Jurkat, Clone E6-1 (cell line): ENCODE results near the gene TNNC1.

Experiments
- DNase-seq: peaks from one replicate; pipeline ENCODE4 v3.0.0-alpha.2; 2011; ENCODE audit warnings: low read depth, low spot score
- H3K4me3 ChIP-seq: 2 replicates; pipeline ENCODE4 v1.5.1; 2011; ENCODE audit warnings: mild to moderate bottlenecking, low read length, control low read depth, moderate library complexity

The TNNC1 gene

DNA sequence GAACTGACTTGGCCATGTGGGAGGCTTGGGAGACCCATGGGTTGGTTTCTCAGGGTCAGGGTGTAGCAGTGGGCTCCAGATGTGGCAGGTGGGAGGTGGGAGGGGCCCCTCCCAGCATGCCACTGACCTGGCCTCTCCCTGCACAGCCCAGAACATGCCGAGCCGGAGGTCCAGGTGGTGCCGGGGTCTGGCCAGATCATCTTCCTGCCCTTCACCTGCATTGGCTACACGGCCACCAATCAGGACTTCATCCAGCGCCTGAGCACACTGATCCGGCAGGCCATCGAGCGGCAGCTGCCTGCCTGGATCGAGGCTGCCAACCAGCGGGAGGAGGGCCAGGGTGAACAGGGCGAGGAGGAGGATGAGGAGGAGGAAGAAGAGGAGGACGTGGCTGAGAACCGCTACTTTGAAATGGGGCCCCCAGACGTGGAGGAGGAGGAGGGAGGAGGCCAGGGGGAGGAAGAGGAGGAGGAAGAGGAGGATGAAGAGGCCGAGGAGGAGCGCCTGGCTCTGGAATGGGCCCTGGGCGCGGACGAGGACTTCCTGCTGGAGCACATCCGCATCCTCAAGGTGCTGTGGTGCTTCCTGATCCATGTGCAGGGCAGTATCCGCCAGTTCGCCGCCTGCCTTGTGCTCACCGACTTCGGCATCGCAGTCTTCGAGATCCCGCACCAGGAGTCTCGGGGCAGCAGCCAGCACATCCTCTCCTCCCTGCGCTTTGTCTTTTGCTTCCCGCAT, 33.4 kb upstream of the TNNC1 start:
- no peak for DNase-seq
- no peak overlapping the region for H3K4me3 ChIP-seq

DNA sequence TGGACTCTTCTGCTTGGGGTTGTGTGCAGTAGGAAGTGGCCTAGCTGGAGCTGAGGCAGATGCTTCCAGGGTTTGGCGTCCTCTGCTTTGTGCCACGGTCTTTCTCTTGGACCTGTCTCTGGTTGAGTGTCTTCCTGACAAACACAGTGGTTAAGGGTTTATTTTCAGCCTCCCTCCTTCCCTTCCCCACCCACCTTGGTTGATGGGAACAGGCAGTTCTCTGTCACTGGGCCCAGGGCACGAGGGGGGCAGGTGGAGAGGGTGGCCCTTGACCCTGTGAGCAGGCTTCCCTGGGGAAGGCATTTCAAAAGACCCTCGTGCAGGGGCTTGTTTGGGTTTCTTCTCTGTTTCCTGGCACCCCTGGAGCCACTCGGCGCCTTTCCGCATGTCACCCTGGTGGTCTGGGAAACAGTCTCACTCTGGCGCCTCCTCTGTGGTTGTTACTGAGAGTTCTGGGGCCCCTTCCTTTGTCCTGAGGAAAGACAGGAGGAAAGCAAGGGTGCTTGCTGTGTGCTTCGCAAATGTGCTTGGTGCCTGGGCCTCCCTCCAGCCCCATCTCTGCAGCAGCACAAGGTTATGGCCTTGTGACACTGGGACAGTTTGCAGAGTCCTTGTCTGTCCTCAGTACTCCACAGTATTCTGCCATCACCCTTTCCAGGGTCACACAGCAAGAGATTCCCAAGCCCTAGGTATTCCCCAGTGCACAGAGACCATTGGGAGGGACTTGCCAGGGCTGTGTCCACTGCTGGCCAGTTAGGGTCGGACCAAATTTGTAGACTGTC, 31.0 kb upstream of the TNNC1 start:
- no peak overlapping the region for H3K4me3 ChIP-seq
- no peak for DNase-seq

DNA sequence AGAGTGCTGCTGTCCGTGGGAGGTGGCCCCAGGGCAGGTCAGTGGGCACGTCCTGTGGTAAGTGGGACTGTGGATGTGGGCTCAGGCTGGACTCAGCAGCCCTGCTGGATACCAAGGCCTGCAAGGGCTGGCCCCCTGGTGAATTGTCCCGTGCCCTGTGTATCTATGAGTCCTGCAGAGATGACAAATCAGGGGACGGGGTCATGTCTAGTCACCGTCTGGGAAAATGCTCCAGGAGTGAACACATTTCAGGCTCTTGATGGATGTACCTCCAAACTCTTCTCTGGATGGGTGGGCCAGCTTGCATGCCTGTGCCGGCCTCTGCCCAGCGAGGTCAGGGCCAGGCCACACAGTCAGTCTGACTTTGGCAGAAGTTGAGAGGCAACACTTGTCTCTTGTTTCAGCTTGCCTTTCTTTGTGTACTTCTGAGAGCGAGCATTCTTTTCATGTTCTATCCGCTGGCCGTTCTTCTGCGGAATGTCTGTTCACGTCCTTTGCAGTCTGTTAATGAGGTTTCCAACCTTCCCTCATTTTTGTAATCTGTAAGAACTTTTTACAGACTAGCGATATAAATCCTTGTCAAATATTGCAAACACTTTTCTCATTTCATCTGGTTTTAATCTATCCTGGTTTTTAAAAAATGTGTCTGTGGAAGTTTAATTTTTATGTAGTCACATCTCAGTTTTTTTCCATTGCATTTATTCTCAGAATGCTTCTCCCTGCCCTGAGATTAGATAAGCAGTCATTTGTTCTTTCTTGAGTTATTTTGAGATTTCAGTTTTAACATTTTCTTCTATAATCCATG, 29.9 kb upstream of the TNNC1 start:
- H3K4me3 ChIP-seq = no peak overlapping the region
- no peak for DNase-seq

DNA sequence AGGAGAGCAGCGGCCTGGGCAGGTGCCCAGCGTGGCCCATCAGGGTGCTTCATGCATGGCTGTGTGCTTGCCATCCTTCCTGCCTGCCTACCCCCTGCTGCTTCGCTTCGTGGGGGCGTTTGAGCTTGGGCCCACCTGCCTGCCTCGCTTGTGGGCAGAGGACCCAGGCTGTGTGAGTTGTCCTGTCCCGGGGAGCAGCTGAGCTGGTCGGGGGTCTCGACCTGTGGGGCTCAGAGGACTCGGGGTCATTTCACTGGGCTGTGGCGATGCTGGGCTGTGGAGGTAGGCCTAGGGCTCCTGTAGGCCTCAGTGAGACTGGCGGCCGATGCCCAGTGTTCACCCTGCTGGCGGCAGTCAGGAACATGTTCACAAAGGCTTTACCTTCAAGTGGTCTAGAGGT, 29.2 kb upstream of the TNNC1 start:
- H3K4me3 ChIP-seq = no peak overlapping the region
- no peak for DNase-seq

DNA sequence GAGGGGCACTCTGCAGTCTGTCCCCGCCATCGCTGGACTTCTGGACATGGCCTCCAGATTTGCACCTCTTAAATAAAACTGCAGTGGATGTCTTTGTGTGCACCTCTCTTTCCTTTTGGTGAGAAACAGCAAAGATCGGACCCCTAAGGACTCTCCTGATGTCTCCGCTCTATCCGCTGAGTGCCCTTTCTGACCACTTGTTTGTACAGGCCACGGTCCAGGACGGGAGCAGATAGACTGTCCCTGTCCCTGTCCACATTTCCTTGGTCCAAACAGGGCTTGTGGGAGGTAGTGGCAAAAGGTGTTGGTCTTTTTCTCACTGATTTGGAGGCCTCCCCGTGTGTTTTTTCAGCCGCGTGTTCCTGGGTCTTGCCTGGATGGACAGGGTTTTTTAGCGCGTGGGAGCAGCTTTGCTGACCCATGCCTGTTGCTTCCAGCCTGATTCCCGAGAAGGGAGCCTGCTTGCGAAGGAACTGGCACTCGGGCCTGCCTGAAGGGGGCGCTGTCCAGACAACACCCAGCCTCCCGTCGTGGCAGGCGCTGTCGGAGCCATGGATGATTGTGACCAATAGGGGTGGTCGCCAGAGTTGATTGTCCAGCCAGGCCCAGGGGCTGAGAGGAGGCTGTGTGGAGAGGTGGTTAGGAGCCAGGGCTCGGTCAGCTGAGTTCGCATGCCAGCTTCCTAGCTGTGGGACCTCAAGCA, 28.1 kb upstream of the TNNC1 start:
- DNase-seq = no peak
- no peak overlapping the region for H3K4me3 ChIP-seq

DNA sequence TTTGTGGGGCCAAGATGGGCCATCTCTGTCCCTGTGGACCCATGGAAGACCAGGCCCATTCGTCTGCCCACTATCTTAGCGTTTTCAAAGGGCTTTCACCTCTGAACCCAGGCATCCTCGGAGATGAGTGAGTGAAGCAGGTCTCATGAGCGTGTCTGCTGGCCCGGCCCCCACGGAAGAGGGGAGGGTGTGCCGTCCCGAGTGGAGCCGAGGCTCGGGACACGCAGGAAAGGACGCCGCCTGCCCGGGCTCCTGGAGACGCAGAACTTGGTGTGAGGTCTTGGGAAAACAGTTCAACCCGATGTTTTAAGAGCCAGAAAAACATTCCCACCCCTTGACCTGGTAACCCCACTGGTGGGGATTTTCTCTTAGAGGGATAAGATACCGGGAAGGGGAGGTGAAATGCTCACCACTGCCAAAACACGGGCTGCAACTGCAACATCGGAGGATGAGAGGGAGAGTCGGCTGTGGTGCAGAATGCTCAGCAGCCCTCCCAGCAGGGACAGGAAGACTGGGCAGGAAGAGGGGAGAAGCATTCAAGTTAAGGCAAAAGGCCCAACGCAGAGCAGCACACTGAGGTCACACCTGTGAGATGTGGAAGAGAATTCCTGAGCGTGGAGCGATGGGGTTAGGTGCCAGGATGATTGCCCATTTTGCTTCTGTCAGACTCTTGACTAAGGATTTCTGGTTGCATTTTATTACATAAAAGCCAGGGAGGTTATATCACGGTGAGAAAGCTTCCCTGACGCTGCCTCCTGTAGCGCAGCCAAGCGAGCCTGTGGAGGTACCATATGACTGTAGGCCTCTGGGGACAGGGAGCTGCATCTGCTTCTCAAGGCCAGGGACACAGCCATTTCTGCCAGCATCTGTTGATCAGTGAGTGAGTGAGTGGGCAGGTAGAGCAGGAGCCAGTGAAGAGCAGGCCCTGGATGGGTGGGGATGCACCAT, 27.2 kb upstream of the TNNC1 start:
- DNase-seq = no peak
- H3K4me3 ChIP-seq = no peak overlapping the region

DNA sequence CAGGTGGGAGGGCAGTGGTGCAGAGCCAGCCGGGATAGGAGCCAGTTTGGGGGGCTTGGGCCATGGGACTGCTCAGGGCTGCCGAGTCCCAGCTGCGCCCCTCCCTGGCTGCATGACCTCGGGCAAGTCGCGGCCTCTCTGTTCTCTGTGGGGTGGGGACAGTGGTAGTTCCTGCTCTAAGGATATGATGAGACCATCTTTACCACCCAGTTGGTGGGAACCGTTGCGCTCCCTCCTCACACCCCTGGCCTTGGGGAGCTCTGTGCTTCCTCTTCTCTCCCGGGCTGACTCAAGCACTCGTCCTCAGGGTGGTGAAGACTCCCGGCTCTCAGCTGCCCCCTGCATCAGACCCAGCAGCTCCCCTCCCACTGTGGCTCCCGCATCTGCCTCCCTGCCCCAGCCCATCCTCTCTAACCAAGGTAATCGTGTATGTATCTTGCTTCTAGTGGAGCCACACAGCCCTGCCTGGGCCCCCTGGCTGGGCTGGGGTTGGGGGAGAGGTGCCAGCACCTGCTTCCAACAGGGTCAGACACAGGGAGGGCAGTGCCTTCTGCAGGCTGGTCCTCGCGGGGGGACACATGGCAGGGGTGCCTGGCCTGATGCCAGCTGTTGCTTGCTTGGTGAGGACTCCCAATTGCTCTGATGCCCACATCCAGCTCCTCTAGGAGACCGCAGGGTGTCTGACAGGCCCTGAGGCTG, 26.2 kb upstream of the TNNC1 start:
- no peak for DNase-seq
- no peak overlapping the region for H3K4me3 ChIP-seq

DNA sequence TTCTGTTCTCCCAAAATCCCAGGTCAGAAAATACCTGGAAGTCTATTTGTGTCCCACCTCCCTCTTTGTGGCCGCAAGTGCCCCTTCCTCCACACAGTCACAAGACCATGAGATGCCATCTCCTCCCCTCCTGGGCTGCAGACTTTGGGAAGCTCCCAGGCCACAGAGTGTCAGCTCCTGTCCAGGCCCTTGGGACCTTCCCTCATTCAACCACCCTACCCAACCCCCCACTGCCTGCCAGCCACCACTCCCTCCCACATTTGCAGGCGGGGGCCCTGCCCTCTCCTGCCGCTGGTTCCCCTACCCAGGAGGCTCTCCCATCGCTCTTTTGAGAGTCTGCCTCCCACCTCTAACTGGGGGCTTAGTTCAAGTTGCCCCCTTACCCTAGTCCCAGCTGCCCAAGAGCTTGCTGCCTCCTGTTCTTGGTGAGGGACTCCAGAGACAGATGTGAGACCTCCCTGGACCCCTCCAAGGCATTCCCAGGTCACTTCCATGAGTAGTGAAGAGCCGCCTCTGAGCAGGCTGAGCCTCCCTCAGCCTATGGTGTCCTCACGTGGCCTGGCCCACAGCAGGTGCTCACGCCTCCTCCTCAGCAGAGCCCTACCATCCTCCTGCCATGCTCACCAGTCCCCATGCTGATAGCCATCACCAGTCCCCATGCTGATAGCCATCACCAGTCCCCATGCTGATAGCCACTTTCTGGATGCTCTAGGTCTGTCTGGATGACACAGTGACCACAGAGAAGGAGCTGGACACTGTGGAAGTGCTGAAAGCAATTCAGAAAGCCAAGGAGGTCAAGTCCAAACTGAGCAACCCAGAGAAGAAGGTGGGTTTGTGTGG, 25.4 kb upstream of the TNNC1 start:
- no peak for DNase-seq
- H3K4me3 ChIP-seq = no peak overlapping the region

DNA sequence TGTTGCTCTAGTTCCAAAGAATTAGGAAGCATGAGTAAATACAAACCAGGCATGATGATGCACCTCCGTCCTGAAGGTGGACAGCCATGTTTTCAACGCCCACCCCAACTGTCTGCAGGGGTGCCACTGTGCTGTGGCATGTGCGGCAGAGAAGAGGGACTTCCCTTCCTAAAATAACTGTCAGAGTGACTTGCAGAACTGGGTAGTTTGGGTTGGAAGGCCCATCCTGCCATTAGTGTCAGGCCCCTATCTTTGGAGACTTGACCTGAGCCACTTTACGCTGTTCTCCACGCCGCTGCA, 23.9 kb upstream of the TNNC1 start:
- H3K4me3 ChIP-seq = no peak overlapping the region
- no peak for DNase-seq

DNA sequence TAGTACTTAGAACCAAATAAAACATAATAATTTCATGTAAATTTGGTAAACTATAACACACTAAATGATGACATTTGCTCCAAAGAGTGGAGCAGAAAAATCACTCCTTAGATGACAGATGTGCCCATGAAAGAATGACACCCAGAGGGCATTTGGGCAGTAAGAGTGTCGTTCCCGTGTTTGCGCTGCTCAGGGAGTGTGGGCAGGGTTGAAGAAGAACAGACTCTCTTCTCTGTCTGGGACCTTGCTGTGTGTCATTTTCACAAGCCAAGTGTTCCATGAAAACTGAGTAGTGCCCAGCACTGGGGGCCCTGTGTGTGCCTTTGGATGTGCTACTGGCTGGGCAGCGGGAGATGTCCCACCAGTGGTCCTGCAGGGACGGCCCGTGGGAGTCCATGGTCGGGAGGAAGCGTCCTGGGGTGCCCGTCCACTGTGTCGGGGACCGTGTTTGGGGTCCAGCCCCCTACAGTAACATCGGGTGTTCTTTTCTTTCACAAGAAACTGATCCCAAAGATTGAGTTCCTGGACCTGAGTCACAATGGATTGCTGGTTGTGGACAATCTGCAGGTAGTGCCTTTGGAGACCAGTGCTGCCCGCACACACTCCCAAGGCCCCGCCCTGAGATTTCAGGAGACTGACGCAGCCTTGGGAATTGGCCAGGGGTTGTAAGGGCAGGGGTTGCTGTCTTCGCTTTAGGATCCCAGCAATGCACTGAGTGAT, 23.4 kb upstream of the TNNC1 start:
- no peak for DNase-seq

DNA sequence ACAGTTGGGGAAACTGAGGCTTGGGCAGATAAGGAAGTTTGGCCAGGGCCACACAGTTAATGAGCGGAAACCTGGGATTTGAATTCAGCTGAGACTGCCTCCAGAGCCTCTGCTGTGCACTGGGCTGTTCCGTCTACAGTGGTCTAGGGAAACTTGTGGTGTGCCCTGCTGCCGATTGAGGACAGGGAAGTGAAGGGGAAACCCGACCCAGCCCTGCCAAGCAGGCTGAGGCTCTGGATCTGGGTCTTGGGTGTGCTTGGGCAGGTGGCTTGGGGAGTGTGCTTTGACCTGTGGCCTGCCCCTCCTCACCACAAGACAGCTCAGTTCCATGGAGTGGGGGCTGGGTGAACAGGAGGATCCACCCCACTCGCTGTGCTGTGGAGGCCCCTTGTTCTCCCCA, 19.2 kb upstream of the TNNC1 start:
- DNase-seq = no peak
- H3K4me3 ChIP-seq = no peak overlapping the region

More for the DNA sequence above, 23.4 kb upstream of the TNNC1 start:
- H3K4me3 ChIP-seq = no peak overlapping the region

DNA sequence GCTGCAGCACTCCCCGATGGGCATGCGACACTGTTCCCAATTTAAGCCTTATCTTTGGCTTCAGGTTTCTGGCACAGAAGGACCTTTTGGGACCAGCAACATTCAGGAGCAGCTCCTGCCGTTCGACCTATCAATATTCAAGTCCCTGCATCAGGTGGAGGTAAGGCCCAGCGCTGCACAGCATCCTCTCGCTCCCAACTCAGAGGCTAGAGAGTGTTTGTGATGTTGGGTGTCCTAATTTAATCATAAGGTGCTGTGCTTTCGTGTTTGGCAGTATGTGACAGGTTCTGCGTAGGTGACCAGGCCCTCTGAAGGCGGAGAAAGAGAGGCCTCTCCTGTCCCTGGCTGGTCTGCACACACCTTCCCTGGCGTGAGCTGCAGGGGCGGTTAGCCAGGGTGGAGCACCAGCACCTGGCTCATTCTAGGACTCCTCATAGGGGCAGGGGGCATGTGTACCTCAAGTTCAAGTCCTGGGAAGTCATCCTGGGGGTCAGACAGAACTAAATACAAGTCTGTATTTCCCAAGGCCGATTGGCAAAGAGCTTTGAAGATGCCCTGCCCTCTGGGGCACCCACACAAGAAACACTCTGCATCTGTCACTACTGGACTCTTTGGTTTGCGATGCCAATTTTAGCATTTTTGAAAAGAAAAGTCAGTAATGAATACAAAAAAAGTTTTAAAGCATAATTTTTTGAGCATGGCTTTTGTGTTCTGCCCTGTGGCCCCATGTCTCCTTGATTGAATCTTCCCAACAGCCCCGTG, 18.6 kb upstream of the TNNC1 start:
- no peak for DNase-seq
- H3K4me3 ChIP-seq = no peak overlapping the region

DNA sequence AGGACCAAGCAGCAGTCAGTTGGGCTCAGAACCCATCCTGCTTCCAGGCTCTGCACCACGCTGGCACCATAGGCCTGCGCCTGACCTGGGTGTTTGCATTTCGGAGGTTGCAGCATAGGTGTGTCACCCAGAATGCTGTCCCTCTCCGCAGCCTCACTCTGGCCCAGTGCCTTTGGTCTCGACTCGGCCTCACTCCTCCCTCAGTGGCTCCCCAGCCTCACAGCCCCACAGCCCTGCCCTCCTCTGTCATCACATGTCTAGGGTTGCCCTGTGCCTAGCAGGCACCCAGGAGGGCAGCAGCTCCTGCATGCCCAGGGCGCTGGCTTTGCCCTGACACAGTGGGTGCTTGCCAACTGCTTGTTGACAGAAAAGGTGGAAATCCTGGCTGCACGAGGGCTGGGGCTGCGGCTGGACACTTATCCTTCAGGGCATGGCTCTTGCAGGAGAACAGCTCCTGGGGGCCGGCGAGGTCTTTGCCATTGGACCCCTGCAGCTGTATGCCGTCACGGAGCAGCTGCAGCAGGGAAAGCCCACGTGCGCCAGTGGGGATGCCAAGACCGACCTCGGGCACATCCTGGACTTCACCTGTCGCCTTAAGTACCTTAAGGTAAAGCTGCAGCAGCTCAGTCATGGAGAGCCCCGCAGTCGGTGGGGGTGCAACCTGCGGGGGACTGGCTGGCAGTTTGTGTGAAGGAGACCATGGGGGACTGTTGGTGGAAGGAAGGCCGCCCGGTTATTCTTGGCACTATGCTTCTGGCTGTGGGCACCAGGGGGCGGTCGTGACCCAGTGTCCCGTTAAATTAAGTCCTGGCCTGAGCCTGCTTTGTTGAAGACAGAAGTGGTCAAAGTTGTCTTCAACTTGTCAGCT, 17.8 kb upstream of the TNNC1 start:
- H3K4me3 ChIP-seq = no peak overlapping the region
- DNase-seq = no peak

DNA sequence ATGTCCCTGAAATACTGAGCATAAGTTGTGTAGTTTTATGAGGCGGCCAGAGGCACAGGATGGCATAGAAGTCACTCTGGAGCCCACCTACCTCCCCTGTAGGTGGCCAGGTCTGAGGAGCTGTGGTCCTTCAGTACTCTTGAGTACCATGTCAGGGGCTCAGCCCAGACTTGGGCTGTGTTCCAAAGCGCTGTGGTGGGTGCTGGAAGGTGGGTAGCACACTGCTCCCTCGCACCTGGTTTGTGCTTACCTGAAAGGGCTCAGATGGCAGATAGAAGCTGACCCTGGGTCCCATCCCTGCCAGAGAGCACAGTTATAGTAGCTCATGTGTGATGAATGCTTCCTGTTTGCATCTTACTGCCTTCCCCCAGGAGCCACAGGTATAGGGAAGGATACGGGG, 17.1 kb upstream of the TNNC1 start:
- no peak overlapping the region for H3K4me3 ChIP-seq
- no peak for DNase-seq

DNA sequence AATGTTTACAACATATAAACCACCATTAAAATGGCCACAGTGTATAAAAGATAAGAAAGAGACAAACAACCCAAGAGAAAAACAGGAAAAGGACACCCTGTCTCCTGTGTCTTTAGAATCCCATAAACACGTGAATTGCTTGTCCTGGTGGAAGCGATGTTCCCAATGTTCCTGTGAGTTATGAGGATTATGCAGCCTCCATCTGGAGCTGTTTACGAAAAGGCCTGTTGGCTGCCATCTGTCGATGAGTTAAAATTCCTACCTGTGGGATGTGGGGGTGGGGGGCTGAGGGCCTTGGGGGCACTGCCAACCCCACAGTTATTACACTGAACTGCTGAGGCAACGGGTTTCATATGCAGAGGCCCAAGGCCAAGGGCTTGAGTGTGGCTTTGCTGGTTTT, 15.2 kb upstream of the TNNC1 start:
- no peak for DNase-seq
- H3K4me3 ChIP-seq = no peak overlapping the region
